KG1 (cell line): ENCODE results near the gene SLC25A17.
A peak's percentile ranks its signal among the peaks of the same experiment; 100 is the strongest.
"Not testable (repeated sequence)": the region's sequence is repeated elsewhere in the genome, so short reads cannot be mapped to it uniquely, and the experiment has no call there.

Experiments
- DNase-seq: peaks from one replicate; lab custom pipeline; 2025; lab: John Stamatoyannopoulos, UW

SLC25A17 gene, protein sequence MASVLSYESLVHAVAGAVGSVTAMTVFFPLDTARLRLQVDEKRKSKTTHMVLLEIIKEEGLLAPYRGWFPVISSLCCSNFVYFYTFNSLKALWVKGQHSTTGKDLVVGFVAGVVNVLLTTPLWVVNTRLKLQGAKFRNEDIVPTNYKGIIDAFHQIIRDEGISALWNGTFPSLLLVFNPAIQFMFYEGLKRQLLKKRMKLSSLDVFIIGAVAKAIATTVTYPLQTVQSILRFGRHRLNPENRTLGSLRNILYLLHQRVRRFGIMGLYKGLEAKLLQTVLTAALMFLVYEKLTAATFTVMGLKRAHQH

DNA sequence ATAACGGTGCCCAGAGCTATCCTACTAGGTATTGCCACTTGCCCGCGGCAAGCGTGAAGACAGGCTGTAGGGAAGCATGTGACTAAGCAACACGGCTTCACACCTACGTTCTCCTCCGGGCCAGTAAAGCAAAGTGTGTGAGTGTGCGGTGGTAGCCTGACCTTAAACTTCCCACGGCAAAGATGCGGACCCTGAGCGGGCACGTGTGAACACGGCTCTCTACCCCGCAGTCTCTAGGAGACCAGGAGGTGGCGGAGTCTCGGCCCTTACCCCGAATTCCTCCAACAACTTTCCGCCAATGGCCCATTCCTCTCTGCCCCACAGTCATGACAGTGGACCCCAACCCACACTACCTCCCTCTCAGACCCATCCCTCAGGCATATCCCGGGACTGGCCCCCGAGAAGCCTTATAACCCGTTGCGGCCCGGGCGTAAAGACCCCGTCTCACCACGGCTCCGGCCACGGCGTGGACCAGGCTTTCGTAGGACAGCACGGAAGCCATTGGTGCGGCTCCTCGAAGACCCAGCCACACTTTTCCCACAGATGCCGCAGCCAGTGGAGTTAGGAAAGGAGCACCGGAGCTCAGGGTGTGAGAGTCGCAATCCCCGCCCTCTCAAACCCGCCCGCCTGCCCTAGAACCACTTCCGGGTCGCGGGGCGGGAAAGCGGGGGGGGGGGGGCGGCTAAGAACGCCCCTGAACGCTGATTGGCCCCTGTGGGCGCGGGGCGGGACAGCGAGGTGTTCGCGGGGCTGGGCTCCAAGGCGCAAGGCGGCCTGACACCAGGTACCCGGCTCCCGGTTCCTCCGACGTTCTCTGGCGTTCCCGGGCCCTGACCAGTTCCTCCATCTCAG lies at the start of gene SLC25A17:
SLC25A17 (minus strand) TSS at position 600 of the 852 bp plus-strand sequence; CDS start at position 502, 98 bp downstream.
- DNase-seq, result peak; percentile 85

DNA sequence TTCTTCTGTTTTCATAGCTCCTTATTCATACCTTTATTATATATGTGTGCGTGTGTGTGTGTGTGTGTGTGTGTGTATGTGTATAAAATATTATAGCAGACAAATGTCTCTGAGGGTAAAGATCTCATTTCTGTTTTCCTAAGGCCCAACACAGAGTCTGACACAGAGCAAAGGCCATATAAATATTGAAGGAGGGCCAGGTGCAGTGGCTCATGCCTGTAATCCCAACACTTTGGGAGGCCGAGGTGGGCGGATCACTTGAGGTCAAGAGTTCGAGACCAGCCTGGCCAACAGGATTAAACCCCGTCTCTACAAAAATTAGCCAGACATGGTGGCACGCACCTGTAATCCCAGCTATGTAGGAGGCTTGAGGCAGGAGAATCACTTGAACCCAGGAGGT lies 49.2 kb upstream of the SLC25A17 start:
- not testable (repeated sequence) for DNase-seq

DNA sequence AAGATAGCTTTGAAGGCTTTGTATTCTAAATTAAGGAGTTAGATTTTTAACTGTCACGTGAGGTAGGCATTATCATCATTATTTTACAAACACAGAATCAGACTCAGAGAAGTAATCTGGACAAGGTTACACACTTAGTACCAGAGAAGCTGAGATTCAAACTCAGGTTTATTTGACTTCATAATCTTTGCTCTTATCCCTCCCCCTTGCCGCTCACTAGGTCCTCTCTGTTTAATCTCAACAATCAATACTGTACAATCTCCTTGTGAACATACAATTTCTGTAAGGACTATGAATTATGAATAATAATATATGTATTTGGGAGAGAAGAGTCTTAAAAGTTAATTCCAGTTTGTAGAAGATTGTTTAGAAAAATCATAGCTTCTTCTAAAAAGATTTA lies 48.0 kb upstream of the SLC25A17 start:
- DNase-seq, result no peak

DNA sequence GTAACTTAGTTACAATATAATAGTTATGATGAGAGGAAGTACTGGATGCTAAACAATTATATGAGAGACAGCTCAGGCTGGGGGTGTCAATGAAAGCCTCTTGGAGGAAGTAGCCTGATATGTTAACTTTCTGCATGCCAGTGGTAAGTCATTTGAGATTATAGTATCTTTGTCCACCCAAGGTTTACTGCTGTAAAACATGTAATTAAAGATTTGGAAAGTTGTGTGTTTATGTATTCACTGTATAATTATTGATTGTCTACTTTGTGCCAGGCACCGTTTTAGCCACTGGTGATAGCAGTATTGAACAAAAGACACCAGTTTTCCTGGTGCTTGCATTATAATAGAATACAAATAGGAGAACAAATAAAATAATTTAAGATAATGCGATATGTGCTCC lies 43.4 kb upstream of the SLC25A17 start:
- DNase-seq, result no peak

DNA sequence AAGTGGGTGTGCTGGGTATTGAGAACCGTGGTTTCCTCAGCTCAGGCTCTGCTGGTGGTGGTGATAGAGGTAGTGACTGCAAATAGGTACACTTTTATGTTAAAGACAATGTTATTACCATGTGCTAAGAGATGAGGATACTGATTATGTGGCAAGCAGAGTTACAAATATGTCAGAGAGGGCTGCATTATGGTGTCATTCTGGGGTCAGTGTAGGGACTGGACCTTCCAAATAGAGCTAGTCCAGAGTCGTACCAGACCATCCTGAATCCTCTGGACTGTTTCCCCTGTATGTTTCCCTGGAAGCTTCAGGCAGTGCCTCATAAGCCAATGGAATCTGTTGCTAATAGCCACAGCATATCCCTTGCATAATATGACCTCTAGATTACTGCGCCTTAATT lies 42.9 kb upstream of the SLC25A17 start, which contains the start of gene DNAJB7:
DNAJB7 (minus strand) TSS at position 101 of the 400 bp plus-strand sequence. CDS start 119 bp downstream, outside the sequence.
- no peak for DNase-seq

DNA sequence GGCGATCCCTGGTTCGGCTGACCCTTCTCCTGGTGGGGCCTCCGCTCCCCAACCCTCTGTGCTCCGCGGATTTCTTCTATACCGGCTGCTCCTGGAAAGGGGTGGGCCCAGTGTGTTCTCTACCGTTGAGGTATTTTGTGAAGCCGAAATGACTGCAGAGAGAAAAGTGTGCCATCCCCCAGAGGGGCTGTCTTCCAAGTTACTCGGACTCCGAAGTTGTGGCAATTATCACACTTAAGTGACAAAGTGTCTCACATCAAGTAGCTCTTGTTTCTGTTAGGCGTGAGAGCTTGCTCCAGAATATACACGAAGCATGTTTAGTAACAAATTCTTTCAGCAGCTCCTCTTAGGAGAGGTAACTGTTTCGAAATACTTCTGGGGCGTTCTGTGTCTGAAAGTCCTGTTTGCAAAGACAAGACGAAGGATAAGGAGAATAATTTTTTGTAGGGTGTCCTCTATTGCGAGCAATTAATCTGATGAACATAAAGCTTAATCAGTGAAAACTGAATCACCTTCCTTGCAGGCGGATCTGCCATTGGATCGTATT lies 38.2 kb upstream of the SLC25A17 start:
- no peak for DNase-seq

DNA sequence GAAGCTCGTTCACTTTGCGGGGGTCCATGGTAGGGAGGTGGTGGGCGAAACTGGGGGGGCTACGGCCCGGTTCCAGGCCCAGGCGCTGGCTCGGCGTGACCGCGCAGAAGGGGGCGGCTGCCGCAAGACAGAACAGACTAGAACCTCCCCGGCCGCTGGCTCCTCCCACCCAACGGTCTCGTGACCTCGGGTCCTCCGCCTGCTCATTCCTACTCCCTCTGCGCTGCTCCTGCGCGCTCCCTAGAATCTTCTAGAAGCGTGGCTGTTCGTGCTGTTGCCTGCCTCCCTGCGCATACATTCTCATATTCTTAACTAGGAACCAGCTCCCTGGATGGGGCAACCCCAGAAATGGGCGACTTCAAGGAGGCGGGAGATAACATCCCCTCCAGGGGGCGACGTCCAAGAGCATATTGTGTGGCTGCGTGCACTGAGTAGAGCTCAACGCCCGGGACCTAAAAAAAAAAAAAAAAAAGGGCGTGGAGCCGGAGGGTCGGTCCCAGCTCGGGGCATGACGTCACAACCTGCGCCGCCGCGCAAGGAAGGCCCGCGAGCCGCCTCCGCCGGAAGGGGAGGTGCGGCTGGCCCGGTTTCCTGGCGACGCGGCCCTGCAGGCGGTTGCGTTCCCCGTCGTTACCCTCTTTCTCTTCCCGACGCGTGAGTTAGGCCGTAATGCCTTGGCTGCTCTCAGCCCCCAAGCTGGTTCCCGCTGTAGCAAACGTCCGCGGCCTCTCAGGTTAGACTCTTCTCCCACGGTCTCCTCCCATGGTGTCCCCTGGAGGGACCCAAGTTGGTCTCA lies 37.6 kb upstream of the SLC25A17 start, which contains the start of the genes ST13 and XPNPEP3:
ST13 (minus strand) TSS at position 127 of the 796 bp plus-strand sequence; CDS start at position 28, 99 bp downstream.
XPNPEP3 (plus strand) TSS at position 636 of the 796 bp plus-strand sequence; CDS start at position 670, 34 bp downstream.
- DNase-seq, result peak; percentile 97

DNA sequence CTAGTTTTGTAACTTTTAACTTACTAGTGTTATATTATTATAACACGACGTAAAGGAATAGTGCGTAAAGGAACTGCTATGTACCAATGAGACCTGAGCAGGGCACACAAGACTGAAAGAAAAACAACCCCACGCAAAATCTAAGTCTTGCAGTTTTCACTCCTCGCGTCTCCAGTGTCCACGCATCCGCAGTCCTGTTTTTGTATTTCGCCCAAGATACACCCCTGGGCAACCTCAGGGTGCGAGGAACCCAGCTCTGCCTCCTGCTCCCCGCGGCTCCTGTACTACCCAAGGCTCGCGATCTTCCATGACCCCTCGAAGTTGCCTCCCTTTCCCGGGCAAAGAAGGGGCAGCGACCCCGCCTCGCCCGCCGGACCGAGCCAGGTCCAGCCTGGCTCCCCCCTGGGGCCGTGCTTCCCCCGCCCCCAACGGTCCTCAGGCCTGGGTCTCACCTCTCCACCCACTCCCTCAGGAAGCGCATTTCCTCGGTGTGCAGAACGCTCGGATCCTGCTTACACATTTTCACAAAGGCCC lies 36.9 kb upstream of the SLC25A17 start:
- no peak for DNase-seq

DNA sequence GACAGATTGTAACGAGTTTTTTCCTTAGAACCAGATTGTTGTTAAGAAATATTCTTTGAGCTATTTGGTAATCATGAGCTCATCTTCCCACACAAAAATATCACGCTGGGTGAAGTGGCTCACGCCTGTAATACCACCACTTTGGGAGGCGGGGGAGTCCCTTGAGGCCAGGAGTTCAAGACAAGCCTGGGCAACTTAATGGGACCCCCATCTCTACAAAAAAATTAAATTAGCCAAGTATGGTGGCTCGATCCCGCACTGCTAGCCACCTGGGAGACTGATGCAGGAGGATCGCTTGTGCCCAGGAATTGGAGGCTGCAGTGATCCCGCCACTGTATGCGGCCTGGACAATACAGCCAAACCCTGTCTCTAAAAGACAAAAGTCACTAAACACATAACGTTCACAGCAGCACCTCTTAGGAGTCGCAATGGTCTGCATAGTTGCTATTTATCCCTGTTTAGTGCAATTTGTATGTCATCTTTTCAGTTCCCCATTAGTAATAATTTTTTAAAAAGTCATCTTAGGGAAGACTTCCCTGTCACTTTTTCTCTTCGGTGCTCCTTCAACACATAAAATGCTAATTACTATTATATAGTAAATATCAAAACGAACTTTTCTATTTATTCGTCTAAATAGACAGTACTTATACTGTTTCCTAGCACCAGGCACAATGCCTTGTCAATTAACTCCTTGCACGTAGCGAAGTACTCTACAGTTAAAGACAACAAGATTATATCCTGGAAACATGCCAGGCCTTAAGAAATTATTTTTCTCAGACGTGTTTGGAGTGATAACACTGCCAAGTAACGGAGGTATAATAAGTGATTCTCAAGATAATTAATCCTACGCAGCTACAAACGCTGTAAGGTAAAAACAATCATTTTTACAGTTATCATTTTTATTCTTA lies 36.2 kb upstream of the SLC25A17 start:
- no peak for DNase-seq

DNA sequence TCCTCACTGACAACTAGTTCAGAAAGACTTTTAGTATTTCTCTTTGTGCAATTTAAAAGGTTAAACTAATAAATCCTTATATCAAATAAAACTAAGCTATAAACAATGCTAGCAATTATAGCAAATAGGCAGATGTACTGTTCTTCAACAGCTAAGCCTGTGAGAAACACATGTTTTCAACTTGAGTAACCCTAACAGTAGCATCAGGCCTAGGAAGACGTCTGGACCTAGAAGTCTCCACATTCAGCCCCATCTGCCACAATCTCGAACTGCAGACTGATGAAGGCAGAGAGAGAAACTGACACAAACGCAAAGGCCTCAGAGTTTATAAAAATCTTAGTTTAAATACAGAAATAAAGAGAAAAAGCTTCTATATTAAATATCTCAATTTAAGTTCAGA lies 34.8 kb upstream of the SLC25A17 start:
- DNase-seq, result no peak

DNA sequence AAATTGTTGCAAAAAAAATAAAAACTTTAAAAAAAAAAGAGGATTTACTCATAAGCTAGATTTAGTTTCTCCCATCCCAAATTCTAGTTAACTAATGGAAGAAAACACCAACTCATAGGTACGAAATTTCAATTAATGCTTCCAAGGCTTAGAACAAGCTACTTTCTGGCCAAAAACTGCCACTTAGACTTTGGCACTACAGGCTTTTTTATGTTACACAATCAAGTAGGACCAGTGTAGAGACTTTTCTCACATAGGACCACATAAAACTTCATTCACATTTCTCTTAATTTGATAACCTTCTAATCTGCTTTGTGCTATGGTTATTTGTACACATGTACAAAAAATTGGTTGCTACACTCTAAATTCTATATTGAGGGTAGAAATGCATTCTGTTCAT lies 34.2 kb upstream of the SLC25A17 start:
- DNase-seq, result no peak

DNA sequence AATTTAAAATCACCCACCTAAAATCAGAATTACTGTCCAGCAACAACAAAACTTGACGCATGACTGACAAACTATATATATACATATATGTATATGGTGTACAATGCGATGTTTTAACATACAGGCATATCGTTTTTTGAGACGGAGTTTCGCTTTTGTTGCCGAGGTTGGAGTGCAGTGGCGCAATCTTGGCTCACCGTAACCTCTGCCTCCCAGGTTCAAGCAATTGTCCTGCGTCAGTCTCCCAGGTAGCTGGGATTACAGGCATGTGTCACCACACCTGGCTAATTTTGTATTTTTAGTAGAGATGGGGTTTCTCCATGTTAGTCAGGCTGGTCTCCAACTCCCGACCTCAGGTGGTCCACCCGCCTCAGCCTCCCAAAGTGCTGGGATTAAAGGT lies 26.7 kb upstream of the SLC25A17 start:
- not testable (repeated sequence) for DNase-seq

DNA sequence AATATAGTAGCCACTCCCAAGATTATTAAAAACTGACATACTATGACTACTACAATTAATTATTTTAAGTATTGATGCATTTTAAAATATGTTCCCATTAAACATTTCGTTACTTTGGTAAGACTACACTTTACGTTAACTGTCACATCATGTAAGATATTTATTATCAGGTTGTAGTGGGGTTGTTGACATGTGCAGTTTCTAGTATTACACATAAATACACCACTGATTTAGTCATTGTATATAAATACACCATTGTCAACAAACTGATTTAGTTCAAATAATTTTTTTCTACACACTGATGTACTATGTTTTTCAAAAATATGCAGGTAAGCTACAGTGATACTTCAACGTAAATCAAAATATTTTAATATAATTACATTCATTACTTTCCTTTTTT lies 25.8 kb upstream of the SLC25A17 start:
- DNase-seq, result no peak

DNA sequence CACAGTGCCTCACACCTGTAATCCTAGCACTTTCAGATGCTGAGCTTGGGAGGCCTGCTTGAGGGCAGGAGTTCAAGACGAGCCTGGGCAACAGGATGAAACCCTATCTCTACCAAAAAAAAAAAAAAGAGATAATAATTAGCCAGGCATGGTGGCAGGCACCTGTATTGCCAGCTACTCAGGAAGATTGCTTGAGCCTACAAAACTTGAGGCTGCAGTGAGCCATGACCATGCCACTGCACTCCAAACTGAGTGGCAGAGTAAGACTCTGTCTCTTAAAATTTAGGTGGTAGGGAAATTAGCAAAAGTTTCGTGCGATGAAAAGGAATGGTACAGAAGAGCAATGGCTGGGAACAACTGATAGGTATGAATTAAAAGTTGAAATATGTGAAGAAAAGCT lies 19.3 kb upstream of the SLC25A17 start:
- DNase-seq, result no peak

DNA sequence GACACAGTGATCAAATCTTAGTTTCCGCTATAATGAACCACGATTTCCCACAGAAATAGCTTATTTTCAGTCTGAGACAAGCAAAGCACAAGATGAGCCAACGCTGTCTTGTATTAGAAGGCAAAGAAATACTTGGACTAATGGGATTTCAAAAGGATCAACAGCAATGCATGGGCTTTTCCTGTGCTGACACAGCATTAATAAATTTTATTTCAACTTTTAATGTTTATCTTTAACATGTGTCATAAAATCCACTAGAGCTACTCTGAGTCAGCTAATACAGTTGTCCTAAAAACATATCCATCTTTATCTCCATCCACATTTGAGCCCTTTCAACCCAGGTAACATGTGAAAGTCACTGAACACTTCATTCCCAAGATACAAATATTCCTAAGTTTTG lies 15.5 kb upstream of the SLC25A17 start:
- DNase-seq, result no peak

DNA sequence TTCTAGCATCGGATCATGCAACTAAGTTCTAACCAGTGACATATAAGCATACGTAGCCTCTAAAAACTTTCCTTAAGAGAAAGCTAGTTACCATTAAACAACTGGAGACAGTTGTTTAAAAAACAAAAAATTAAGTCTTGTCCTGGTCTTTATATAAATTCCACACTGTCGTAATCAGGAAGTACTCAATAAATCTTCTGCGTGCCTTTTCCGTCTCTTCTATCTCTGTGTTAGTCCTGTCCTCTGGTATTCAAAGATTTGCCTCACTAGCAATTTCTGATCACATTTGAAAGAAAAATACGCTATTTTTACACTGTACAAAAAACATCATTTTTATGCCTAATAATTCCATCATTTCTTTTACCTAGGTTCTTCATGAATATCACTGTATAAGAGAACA lies 10.0 kb upstream of the SLC25A17 start:
- no peak for DNase-seq

DNA sequence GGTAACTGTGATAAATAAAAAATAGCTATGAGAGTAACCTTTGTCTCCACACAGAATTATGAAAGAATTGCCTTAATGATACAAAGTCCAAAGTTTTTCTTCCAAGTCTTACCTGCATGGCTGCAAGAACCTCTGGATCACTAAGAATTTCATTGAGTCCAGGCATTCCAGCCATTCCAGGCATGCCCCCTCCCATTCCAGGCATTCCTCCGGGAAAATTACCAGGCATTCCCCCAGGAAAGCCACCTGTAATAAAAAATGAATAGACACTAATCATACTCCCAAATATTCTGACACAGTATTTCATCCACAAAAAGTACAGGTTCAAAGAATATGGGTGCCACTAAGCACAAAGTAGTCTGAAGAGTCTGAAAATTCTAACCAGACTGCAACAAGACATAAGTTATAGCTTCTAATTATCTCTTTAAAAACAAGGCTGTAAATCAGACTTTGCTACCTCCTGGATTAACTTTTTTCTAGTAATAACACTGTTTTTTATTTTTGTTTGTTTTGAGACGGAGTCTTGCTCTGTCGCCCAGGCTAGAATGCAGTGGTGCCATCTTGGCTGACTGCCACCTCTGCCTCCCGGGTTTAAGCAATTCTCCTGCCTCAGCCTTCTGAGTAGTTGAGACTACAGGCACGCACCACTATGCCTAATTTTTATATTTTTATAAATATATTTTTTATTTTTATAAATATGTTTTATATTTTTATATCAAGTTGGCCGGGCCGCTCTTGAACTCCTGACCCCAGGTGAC lies 8.0 kb upstream of the SLC25A17 start:
- DNase-seq, result no peak

DNA sequence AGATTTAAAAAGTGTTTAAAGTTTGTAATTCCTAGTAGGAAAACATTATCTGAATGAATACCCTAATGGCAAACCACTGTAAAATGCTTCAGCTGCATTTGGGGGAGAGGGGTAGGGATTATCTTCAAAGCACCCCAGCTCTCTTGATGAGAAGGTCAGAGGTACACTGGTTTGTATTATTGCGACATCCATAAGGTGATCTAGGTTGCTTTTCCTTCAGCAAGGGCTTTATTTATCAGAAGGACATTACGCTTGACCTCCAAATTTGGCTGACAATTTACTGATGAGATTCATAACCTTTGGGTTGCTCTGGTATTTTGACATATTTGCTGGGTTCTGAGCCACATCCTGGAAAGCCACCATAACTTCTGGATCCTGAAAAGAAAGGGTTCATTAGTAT lies 7.1 kb upstream of the SLC25A17 start:
- DNase-seq, result not testable (repeated sequence)

DNA sequence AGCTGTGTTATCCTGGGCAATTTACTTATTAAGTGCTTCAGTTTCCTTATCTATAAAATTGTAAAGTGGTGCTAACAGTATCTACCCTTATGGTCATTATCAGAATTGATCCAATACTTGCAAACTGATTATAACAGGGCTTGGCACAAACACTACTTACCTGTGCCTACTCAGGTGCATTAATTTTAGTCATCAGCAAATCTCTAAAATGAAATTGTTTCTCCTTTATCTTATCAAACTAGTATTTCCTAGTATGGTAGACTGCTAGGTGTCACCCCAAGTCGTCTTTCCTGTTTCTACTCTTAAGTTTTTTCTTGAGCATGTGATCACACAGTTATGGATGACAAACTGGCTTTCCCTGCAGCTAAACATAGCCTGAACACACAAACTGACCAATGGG lies 4.3 kb upstream of the SLC25A17 start:
- DNase-seq, result no peak
